WTC11 (cell line): ENCODE results near the gene RNASE11. TPM values are rescaled to one million over a fixed set of nuclear protein-coding genes. Genes with fewer than 3 reads are reported as not detected.

Source experiments
- ATAC-seq: fragments of 200-7000 bp; cut with Tn5 transposase; 2 replicates; pipeline ENCODE4 v1.10.0; 2021; ENCODE audit warnings: mild to moderate bottlenecking, moderate library complexity
- CTCF ChIA-PET: fragments of 300-600 bp; sonication (Branson Sonifier 250); formaldehyde crosslinking; loops from one replicate; lab custom pipeline; 2021; ENCODE audit warnings: antibody characterized with exemption; lab: Charles Lee
- POLR2A ChIA-PET: fragments of 350-600 bp; sonication (Branson Sonifier 250); formaldehyde crosslinking; loops from one replicate; lab custom pipeline; 2021; ENCODE audit warnings: antibody characterized with exemption; lab: Charles Lee
- DNase-seq: peaks from one replicate; pipeline ENCODE4 v3.0.0; 2021; ENCODE audit warnings: low spot score
- H3K27ac Mint-ChIP-seq: 2 replicates; pipeline ENCODE4 v1.8.0; 2021; ENCODE audit warnings: mixed read lengths
- H3K27me3 Mint-ChIP-seq: 2 replicates; pipeline ENCODE4 v1.8.0; 2021; ENCODE audit warnings: low read depth, mild to moderate bottlenecking, moderate library complexity, mixed read lengths
- H3K36me3 Mint-ChIP-seq: 2 replicates; pipeline ENCODE4 v1.8.0; 2021; ENCODE audit warnings: mixed read lengths
- H3K4me1 Mint-ChIP-seq: 2 replicates; pipeline ENCODE4 v1.8.0; 2022; ENCODE audit warnings: mixed read lengths
- H3K4me3 Mint-ChIP-seq: 2 replicates; pipeline ENCODE4 v1.8.0; 2021; ENCODE audit warnings: mild to moderate bottlenecking, moderate library complexity, mixed read lengths
- H3K9me3 Mint-ChIP-seq: 2 replicates; pipeline ENCODE4 v1.8.0; 2021; ENCODE audit warnings: mixed read lengths
- CREB1 ChIP-seq: sonication (generic); formaldehyde crosslinking; IDR thresholded peaks from 2 replicates; pipeline ENCODE4 v1.8.0; 2023; ENCODE audit warnings: mild to moderate bottlenecking, missing genetic modification reagents
- EMX1 ChIP-seq: fragments of 250-450 bp; sonication (Bioruptor Pico); IDR thresholded peaks from 2 replicates; pipeline ENCODE4 v1.8.0; 2021; ENCODE audit warnings: mild to moderate bottlenecking
- ETV6 ChIP-seq: sonication (generic); formaldehyde crosslinking; IDR thresholded peaks from 2 replicates; pipeline ENCODE4 v1.8.1; 2022; ENCODE audit warnings: mild to moderate bottlenecking, missing genetic modification reagents
- FOXJ3 ChIP-seq: sonication (generic); formaldehyde crosslinking; IDR thresholded peaks from 2 replicates; pipeline ENCODE4 v1.9.0; 2021; ENCODE audit warnings: missing genetic modification reagents, mild to moderate bottlenecking, borderline replicate concordance
- FOXK1 ChIP-seq: sonication (generic); formaldehyde crosslinking; IDR thresholded peaks from 2 replicates; pipeline ENCODE4 v1.8.0; 2022; ENCODE audit warnings: mild to moderate bottlenecking, moderate library complexity, missing genetic modification reagents
- GRHL2 ChIP-seq: fragments of 250-450 bp; sonication (Bioruptor Pico); IDR thresholded peaks from 2 replicates; pipeline ENCODE4 v1.8.0; 2022; ENCODE audit warnings: mild to moderate bottlenecking, moderate library complexity; ENCODE audit not compliant: insufficient replicate concordance, severe bottlenecking
- IRF2 ChIP-seq: sonication (generic); formaldehyde crosslinking; IDR thresholded peaks from 2 replicates; pipeline ENCODE4 v1.8.0; 2022; ENCODE audit warnings: low read depth, missing genetic modification reagents, borderline replicate concordance
- KAT7 ChIP-seq: sonication (generic); formaldehyde crosslinking; IDR thresholded peaks from 2 replicates; pipeline ENCODE4 v1.8.1; 2023; ENCODE audit warnings: missing genetic modification reagents, mild to moderate bottlenecking, borderline replicate concordance
- ZNF396 ChIP-seq: fragments of 250-450 bp; sonication (Bioruptor Pico); IDR thresholded peaks from 2 replicates; pipeline ENCODE4 v1.8.0; 2021; ENCODE audit warnings: mild to moderate bottlenecking, moderate library complexity, borderline replicate concordance
- ZNF416 ChIP-seq: fragments of 250-450 bp; sonication (Bioruptor Pico); IDR thresholded peaks from 2 replicates; pipeline ENCODE4 v1.9.0; 2021; ENCODE audit warnings: mild to moderate bottlenecking, inconsistent platforms
- total RNA-seq: library from RNA; stranded (reverse); gene quantifications from 3 replicates; pipeline ENCODE4 v1.2.3, GENCODE V29; 2021
- TF ChIP-seq, protein P1 (sequence below): sonication (generic); formaldehyde crosslinking; IDR thresholded peaks from 2 replicates; pipeline ENCODE4 v1.8.1; 2023; ENCODE audit warnings: mild to moderate bottlenecking, moderate library complexity, missing genetic modification reagents
- TF ChIP-seq, protein P2 (sequence below): sonication (generic); formaldehyde crosslinking; IDR thresholded peaks from 2 replicates; pipeline ENCODE4 v1.8.1; 2022; ENCODE audit warnings: low read depth, missing genetic modification reagents, borderline replicate concordance
- TF ChIP-seq, protein P3 (sequence below): fragments of 250-450 bp; sonication (Bioruptor Pico); IDR thresholded peaks from 2 replicates; pipeline ENCODE4 v1.9.0; 2021; ENCODE audit warnings: moderate library complexity, mild to moderate bottlenecking, inconsistent platforms, borderline replicate concordance
- TF ChIP-seq, protein P4 (sequence below): fragments of 250-450 bp; sonication (Bioruptor Pico); IDR thresholded peaks from 2 replicates; pipeline ENCODE4 v1.8.0; 2021; ENCODE audit warnings: mild to moderate bottlenecking
- TF ChIP-seq, protein P5 (sequence below): sonication (generic); formaldehyde crosslinking; IDR thresholded peaks from 2 replicates; pipeline ENCODE4 v1.8.0; 2022; ENCODE audit warnings: mild to moderate bottlenecking, missing genetic modification reagents
- TF ChIP-seq, protein P6 (sequence below): sonication (generic); formaldehyde crosslinking; conservative IDR thresholded peaks from 2 replicates; pipeline ENCODE4 v1.8.1; 2022; ENCODE audit warnings: mild to moderate bottlenecking, missing genetic modification reagents
- TF ChIP-seq, protein P7 (sequence below): sonication (generic); formaldehyde crosslinking; IDR thresholded peaks from 2 replicates; pipeline ENCODE4 v1.8.0; 2023; ENCODE audit warnings: missing genetic modification reagents

Gene RNASE11
- total RNA-seq, 1 experiment from 2014 or later, result not detected

DNA sequence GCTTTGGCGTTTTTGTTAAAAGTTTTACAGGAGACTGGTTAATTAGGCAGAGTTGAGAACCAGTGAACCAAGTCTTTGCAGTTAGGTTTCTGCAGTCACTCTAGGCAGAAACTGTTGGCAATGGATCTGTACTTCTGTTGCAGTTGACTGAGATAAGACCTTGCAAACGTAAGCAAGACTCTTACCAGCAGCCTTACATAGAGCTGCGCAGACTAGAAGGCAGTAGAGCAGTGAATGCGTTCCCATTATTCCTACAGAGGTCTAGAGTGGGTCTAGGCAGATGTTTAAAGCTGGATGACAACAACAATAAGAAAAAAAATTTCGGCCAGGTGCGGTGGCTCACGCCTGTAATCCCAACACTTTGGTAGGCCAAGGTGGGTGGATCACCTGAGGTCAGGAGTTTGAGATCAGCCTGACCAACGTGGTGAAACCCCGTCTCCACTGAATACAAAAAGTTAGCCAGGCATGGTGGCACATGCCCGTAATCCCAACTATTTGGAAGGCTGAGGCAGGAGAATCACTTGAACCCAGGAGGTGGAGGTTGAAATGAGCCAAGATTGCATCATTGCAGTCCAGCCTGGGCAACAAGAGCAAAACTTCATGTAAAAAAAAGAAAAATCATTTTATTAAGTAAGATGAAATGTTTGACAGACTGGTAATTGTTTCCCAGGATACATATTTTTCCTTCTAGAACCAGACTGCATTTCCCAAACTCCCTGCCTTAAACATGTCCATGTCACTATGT is 39.2 kb downstream of the RNASE11 start:
- POLR2A ChIA-PET, result no interaction called here
- no peak for TF ChIP-seq ZNF416 (CRISPR knock-in tag)
- TF ChIP-seq, protein P1, sequence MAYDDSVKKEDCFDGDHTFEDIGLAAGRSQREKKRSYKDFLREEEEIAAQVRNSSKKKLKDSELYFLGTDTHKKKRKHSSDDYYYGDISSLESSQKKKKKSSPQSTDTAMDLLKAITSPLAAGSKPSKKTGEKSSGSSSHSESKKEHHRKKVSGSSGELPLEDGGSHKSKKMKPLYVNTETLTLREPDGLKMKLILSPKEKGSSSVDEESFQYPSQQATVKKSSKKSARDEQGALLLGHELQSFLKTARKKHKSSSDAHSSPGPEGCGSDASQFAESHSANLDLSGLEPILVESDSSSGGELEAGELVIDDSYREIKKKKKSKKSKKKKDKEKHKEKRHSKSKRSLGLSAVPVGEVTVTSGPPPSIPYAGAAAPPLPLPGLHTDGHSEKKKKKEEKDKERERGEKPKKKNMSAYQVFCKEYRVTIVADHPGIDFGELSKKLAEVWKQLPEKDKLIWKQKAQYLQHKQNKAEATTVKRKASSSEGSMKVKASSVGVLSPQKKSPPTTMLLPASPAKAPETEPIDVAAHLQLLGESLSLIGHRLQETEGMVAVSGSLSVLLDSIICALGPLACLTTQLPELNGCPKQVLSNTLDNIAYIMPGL (CRISPR knock-in tag), result no peak
- no peak for TF ChIP-seq GRHL2
- TF ChIP-seq IRF2 (CRISPR knock-in tag), result no peak
- no peak for TF ChIP-seq CREB1 (CRISPR knock-in tag)
- TF ChIP-seq, protein P2, sequence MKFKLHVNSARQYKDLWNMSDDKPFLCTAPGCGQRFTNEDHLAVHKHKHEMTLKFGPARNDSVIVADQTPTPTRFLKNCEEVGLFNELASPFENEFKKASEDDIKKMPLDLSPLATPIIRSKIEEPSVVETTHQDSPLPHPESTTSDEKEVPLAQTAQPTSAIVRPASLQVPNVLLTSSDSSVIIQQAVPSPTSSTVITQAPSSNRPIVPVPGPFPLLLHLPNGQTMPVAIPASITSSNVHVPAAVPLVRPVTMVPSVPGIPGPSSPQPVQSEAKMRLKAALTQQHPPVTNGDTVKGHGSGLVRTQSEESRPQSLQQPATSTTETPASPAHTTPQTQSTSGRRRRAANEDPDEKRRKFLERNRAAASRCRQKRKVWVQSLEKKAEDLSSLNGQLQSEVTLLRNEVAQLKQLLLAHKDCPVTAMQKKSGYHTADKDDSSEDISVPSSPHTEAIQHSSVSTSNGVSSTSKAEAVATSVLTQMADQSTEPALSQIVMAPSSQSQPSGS, result no peak
- TF ChIP-seq FOXJ3, result no peak
- TF ChIP-seq, protein P3, sequence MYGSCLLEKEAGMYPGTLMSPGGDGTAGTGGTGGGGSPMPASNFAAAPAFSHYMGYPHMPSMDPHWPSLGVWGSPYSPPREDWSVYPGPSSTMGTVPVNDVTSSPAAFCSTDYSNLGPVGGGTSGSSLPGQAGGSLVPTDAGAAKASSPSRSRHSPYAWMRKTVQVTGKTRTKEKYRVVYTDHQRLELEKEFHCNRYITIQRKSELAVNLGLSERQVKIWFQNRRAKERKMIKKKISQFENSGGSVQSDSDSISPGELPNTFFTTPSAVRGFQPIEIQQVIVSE (CRISPR knock-in tag), result no peak
- TF ChIP-seq ZNF396 (CRISPR knock-in tag), result no peak
- TF ChIP-seq KAT7 (CRISPR knock-in tag), result no peak
- CTCF ChIA-PET, result interaction anchor here (0.6 to 1.4 kb wide), 2 partner anchors 58 to 151 kb away, joined by 3 to 4 read pairs; no protein-coding TSS in a partner anchor
- ATAC-seq, result no peak
- Mint-ChIP-seq H3K36me3 (no peaks in the 10 kb centered on the region), H3K27ac (no peak overlapping the region), H3K9me3 (peaks cover 4% of the 10 kb centered on the region), H3K4me1 (no peaks in the 10 kb centered on the region), H3K4me3 (no peak overlapping the region), H3K27me3 (no peaks in the 10 kb centered on the region)
- DNase-seq, result no peak

DNA sequence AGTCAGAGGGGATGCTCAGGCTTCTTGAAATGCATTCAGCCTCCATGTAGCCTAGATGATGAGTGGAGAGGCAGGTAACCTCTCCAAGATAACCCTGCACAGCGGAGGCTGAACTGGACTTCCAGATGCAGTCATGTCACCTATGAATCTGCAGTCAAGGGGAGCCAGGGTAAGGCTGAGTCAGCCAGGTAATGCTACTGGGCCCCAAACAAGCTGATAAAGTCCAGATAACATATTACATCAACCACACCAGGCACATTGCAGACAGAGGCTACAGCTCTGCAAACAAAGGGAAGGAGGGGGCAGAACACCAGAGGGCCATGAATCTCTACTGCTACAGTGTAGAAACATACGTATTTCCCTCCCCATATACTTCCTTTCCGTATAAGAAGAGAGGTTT is 40.9 kb downstream of the RNASE11 start:
- no peak; the same call in 1 of the 2 replicates for ATAC-seq
- no peaks in the 10 kb centered on the region for H3K36me3 Mint-ChIP-seq
- no peak overlapping the region for H3K27ac Mint-ChIP-seq
- H3K4me3 Mint-ChIP-seq, result no peak overlapping the region
- TF ChIP-seq, protein P4, sequence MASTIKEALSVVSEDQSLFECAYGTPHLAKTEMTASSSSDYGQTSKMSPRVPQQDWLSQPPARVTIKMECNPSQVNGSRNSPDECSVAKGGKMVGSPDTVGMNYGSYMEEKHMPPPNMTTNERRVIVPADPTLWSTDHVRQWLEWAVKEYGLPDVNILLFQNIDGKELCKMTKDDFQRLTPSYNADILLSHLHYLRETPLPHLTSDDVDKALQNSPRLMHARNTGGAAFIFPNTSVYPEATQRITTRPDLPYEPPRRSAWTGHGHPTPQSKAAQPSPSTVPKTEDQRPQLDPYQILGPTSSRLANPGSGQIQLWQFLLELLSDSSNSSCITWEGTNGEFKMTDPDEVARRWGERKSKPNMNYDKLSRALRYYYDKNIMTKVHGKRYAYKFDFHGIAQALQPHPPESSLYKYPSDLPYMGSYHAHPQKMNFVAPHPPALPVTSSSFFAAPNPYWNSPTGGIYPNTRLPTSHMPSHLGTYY, result no peak
- TF ChIP-seq ETV6 (CRISPR knock-in tag) (no peak), EMX1 (CRISPR knock-in tag) (no peak), FOXK1 (CRISPR knock-in tag) (no peak)
- TF ChIP-seq, protein P5, sequence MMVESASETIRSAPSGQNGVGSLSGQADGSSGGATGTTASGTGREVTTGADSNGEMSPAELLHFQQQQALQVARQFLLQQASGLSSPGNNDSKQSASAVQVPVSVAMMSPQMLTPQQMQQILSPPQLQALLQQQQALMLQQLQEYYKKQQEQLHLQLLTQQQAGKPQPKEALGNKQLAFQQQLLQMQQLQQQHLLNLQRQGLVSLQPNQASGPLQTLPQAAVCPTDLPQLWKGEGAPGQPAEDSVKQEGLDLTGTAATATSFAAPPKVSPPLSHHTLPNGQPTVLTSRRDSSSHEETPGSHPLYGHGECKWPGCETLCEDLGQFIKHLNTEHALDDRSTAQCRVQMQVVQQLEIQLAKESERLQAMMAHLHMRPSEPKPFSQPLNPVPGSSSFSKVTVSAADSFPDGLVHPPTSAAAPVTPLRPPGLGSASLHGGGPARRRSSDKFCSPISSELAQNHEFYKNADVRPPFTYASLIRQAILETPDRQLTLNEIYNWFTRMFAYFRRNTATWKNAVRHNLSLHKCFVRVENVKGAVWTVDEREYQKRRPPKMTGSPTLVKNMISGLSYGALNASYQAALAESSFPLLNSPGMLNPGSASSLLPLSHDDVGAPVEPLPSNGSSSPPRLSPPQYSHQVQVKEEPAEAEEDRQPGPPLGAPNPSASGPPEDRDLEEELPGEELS (CRISPR knock-in tag), result no peak
- TF ChIP-seq, protein P6, sequence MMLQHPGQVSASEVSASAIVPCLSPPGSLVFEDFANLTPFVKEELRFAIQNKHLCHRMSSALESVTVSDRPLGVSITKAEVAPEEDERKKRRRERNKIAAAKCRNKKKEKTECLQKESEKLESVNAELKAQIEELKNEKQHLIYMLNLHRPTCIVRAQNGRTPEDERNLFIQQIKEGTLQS (CRISPR knock-in tag), result no peak
- TF ChIP-seq, protein P7, sequence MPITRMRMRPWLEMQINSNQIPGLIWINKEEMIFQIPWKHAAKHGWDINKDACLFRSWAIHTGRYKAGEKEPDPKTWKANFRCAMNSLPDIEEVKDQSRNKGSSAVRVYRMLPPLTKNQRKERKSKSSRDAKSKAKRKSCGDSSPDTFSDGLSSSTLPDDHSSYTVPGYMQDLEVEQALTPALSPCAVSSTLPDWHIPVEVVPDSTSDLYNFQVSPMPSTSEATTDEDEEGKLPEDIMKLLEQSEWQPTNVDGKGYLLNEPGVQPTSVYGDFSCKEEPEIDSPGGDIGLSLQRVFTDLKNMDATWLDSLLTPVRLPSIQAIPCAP (CRISPR knock-in tag), result no peak
- TF ChIP-seq, all 79 proteins: peak for 0
- POLR2A ChIA-PET, result no interaction called here
- CTCF ChIA-PET, result interaction anchor here (1.1 to 1.4 kb wide), 2 partner anchors 13 to 59 kb away, joined by 3 to 4 read pairs; no protein-coding TSS in a partner anchor
- Mint-ChIP-seq H3K4me1 (no peaks in the 10 kb centered on the region), H3K9me3 (no peaks in the 10 kb centered on the region), H3K27me3 (no peaks in the 10 kb centered on the region)
- no peak for DNase-seq
